HUDEP-2 (cell line): Measurements from ENCODE around the gene MRGPRG.
A peak's percentile ranks its signal among the peaks of the same experiment; 100 is the strongest.
"Not testable (repeated sequence)": the region's sequence is repeated elsewhere in the genome, so short reads cannot be mapped to it uniquely, and the experiment has no call there.

Source experiments
- DNase-seq, 76 experiments: peaks; one replicate each; lab custom pipeline; 2025; ENCODE audit not compliant: unreplicated experiment in 76 of 76; lab: John Stamatoyannopoulos, UW

The MRGPRG gene

GRCh38 chr11:3218483-3219280 lies at the start of gene MRGPRG:
TSS of gene MRGPRG (minus strand) at chr11:3218813. CDS start at chr11:3218813, 0 bp downstream.
- no peak for DNase-seq

DNA sequence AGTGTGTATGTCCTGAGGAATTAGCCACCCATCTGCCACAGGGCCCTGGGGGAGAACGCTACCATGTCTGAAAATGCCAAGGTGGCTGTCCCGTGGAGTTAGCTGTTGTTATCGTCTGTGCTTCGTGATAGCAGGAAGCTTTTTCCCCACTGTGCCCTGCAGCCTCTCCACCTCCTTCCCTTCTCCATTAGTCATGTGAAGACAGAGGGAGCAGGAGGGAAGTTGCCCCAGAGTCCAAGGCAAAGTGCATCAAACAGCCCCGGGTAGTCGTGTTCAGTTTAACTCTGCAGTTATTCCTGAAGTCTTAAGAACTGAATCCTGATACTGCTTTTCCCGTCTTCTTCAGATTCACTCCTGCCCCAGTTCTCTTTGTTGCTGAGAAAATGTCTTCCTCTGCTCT lies 43.9 kb upstream of the MRGPRG start:
- peak in 2 of 76 experiments; percentile 3 to 15 for DNase-seq

DNA sequence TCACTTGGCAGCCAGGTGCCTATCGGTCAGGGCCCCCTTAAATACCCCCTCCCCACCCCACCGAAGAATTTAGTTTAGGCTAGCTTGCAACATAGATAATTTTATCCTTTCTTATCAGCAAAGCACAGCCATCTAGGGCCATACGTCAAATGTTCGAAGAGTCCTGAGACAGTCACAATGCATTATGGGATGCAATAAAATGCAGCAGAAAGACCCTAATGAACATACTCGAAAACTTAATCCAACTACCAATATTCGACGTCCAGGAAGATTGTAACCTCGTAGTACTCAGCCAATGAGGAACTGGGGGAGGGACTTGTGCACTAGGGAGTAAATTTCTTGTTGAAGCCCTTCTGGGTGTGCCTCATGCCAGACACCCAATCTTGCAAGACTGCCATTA lies 43.2 kb upstream of the MRGPRG start:
- DNase-seq, result peak in 26 of 76 experiments; percentile 1 to 66 (median 27)

- not testable (repeated sequence) for DNase-seq
Measured at GRCh38 chr11:3257509-3257908, 38.9 kb upstream of the MRGPRG start.

- DNase-seq, result not testable (repeated sequence)
Measured at GRCh38 chr11:3255241-3255640, 36.6 kb upstream of the MRGPRG start.

DNA sequence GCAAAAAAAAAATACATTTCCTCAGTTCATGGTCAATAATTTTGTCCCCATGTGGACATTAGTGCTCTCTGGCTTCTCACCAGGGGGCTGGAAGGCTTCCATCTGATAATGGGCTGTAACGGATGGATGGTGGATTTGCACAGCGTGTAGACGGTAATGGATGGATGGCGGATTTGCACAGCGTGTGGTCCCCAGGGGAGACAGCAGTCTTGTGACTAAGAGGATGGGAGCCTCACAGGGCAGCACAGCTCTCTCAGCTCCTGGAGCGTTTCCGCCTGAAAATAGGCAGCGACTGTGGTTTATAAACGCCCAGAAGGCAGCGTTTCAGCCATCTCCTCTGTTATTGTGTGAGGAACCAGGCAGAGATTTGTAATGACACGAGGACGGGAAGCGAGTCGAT lies 36.2 kb upstream of the MRGPRG start:
- not testable (repeated sequence) for DNase-seq

DNA sequence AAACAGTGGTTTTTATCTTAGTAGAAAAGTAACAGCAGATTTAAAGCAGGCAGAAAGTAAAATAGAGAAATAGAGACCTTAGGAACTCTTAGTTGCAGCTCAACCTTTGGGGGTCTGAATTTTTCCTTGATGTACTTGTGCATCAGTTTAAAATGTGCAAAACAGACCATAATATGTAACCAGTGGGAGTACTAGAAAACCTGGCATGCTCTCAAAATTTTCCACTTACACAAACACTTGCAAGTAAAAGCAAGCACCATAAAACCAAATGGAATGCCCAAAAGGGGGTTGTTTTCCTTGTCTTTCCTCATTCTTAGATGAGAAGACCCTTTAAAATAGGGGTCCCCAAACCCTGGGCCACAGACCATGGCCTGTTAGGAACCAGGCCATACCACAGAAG lies 26.5 kb upstream of the MRGPRG start:
- DNase-seq, result no peak

- DNase-seq, result no peak
Measured at GRCh38 chr11:3243880-3244279, 25.3 kb upstream of the MRGPRG start.

GRCh38 chr11:3237119-3237518 lies 18.5 kb upstream of the MRGPRG start:
- no peak for DNase-seq

GRCh38 chr11:3234846-3235245 lies 16.2 kb upstream of the MRGPRG start:
- no peak for DNase-seq

DNA sequence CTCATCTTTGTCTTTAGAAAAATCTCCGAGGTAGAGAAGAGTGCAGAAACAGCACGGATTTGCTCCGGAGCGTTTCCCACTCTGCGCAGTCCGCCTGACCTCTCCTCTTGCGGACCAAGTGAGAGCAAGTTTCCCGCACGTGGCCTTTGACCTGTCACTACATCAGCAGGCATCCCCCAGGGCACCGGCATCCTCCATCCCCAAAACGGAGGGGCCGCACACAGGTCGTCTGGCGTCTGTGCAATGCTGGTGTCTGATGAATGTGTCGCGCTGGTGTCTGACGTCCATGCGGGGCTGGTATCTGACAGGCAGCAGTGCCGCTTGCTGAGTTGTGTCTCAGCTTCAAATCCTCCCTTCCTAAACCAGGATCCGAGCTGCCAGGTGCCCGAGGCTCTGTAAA lies 14.3 kb upstream of the MRGPRG start:
- no peak for DNase-seq

DNA sequence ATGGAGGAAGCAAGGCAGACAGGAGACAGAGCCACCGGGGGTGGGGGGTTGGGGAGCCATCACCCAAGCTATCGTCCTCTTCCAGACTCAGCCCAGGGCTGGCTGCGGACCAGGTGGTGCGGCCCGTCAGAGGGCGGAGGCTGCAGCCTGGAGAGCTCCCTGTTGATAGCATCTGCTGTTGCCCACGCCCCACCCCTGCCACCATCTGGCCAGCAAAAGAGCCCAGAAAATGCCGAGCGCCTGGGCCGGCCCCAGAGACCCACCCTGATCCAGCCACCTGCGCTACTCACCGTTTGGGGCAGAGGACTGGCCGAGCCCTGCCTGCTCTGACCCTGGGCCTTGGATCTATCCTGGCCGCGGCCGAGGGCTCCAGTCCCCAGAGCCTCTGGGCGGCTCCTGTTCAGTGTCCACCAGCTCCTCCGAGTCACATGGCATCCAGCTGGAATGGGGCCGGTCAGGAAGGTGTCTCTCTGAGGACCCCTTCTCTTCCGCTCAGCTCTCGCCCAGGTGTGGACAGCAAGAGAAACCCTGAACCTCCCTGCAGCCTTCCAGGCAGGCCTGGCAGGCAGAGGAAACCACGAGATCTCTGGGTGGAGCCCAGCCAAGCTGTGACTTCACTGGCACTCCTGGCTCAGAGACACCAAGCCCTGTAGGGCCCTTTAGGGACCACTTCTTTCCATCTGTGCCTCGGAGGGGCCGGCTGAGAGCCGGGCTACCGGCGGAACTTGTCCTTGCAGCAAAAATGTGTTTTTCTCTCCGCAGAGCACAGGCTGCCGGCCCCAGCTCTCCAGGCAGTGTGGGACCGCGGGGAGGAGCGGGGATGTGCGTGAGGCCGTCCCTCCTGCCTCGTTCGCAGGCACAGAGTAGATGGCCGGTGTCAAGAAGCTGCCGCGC lies 13.5 kb upstream of the MRGPRG start, which contains the start of gene MRGPRE:
Gene MRGPRE (minus strand): TSS at position 567 of the 894 bp plus-strand sequence. CDS start 3,618 bp downstream, outside the sequence.
- peak in 74 of 76 experiments; percentile 44 to 96 (median 91) for DNase-seq

GRCh38 chr11:3231550-3231850 lies 12.9 kb upstream of the MRGPRG start:
- DNase-seq, result peak in 22 of 76 experiments; percentile 37 to 68 (median 56)

DNA sequence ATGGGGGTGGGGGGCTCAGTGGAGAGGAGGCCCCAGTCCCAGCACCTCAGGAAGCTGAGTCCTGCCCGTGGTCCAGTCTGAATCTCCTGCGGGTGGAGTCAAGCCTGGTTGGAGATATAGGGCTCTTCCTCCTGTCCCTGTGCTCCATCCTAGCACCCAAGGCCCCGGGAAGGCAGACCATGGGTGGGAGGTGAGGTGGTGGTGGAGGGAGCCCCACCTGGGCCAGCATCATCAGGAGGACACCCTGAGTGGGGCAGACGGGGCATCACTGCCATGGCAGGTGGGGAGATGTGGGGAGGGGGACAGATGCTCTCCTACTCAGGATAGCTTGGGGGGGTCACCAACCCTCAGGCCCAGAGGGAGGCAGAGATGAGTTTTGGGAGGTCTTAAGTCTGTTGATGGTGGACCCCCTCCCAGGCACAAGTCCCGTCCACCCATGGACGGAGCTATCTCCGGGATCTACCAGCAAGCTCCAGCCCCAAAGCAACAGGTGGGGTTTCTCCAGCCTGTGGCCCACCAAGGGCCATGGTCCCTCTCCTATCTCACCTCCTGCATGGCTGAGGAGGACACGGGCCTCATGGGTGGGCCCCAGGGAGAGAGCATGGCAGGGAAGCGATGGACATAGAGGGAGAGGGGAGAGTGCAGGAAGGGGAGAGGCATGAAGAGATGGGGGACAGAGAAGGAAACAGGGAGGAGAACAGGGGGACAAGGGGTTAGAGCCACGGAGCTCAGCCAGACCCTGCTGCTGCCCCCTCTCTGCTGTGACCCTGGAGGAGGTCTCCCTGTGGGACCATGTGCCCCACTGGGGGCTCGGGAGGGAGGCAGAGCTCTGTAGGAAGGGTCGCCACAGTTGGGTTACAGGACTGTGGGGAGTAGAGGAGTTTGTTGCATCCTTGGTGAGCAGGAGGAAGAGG lies 12.3 kb upstream of the MRGPRG start:
- peak in 1 of 76 experiments; percentile 52 for DNase-seq

GRCh38 chr11:3229673-3230630 lies 11.3 kb upstream of the MRGPRG start:
- DNase-seq, result no peak

- no peak for DNase-seq
Measured at GRCh38 chr11:3228445-3228829, 9.8 kb upstream of the MRGPRG start.

- no peak for DNase-seq
Measured at GRCh38 chr11:3227568-3228444, 9.2 kb upstream of the MRGPRG start.

GRCh38 chr11:3226846-3227567 lies 8.4 kb upstream of the MRGPRG start:
- no peak for DNase-seq
